ENCODE measurements around the gene GRAMD2A.

- TF ChIP-seq CTCF (IDR thresholded peaks at IDR 0.05) = no peak
- TF ChIP-seq POLR2A (IDR thresholded peaks at IDR 0.05) = no peak
Measured at GRCh38 chr15:72128359-72128758, 69.2 kb downstream of the GRAMD2A start.

Data from uterus (tissue), 2 donors.